Glutamatergic neuron (in vitro differentiated cells): Measurements from ENCODE around the gene RAE1. TPM values are rescaled to one million over a fixed set of nuclear protein-coding genes. Genes with fewer than 3 reads are reported as not detected.

Source experiments
- DNase-seq: peaks from one replicate; pipeline ENCODE4 v3.0.0; 2022
- H3K27ac Mint-ChIP-seq: one replicate; pipeline ENCODE4 v1.8.0; 2020; ENCODE audit warnings: mild to moderate bottlenecking, mixed read lengths, inconsistent platforms; ENCODE audit not compliant: unreplicated experiment
- H3K27me3 Mint-ChIP-seq: one replicate; pipeline ENCODE4 v1.8.0; 2020; ENCODE audit warnings: mild to moderate bottlenecking, moderate library complexity, mixed read lengths, inconsistent platforms; ENCODE audit not compliant: unreplicated experiment
- H3K36me3 Mint-ChIP-seq: one replicate; pipeline ENCODE4 v1.8.0; 2020; ENCODE audit warnings: mild to moderate bottlenecking, mixed read lengths, inconsistent platforms; ENCODE audit not compliant: unreplicated experiment
- H3K4me1 Mint-ChIP-seq: one replicate; pipeline ENCODE4 v1.8.0; 2020; ENCODE audit warnings: mild to moderate bottlenecking, low read depth, mixed read lengths, inconsistent platforms; ENCODE audit not compliant: unreplicated experiment
- H3K4me3 Mint-ChIP-seq: one replicate; pipeline ENCODE4 v1.8.0; 2020; ENCODE audit warnings: mild to moderate bottlenecking, mixed read lengths, inconsistent platforms; ENCODE audit not compliant: unreplicated experiment
- H3K9me3 Mint-ChIP-seq: one replicate; pipeline ENCODE4 v1.8.0; 2020; ENCODE audit warnings: mild to moderate bottlenecking, moderate library complexity, mixed read lengths, inconsistent platforms; ENCODE audit not compliant: unreplicated experiment
- total RNA-seq: library from RNA; stranded (reverse); fragmentation: NEBNext Ultra II Directional; extraction: Animal tissue kit (Norgen Biotek cat#: 25700); gene quantifications from one replicate; pipeline ENCODE4 v1.2.1, GENCODE V29; 2021; ENCODE audit not compliant: unreplicated experiment
- TF ChIP-seq, protein P1 (sequence below): fragments of 200-600 bp; sonication (generic); IDR thresholded peaks from one replicate; pipeline ENCODE4 v1.5.0; 2021; ENCODE audit not compliant: partially characterized antibody, unreplicated experiment

The RAE1 gene
- total RNA-seq, 1 donor from 2014 or later, result 28.3 TPM

DNA sequence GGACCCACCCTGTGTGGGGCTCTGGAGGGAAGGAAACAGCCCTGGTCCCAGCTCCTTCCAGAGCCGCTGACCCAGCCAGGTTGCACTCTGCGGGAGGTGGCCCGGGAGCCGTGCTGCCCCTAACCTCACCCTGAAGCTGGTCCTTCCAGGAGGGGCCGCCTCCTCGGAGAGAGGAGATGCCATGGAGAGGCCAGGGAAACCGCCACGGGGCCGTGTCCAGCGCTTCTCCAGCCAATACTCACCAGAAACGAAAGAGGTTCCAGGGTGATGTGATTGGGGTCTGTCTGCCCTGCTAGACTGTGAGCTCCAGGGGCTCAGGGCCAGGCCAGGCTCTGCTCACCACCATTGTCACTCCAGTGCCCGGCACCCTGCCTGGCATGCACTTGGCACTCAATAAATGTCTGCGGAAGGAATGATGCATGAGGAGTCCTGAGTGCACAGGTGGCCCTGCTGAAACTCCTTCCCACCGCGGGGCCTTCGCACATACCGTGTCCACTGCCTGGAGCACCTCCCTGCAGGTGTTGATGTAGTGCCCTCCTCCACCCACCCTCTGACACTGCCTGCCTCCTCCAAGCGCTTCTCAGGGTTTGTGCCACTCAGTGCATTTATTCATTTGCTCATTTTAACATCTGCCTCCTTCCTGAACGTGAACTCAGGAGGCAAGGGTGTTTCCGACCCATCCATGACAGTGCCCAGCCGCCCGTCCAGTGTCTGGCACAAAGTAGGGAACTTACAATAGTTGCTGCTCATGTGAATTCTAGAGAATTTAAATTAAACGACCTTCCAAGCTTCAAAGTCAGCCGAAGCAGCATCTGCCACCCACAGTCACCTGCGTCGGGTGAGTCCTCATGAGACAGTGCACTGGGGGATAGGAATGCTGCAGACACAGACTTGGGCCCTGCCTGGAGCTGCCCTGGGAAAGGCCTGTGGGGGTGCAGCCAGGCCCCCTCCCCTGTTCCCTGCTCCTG lies 70.5 kb downstream of the RAE1 start:
- no peak overlapping the region for H3K27ac Mint-ChIP-seq
- DNase-seq, result no peak
- H3K9me3 Mint-ChIP-seq, result peaks cover 5% of the 10 kb centered on the region
- peaks cover 5% of the 10 kb centered on the region for H3K27me3 Mint-ChIP-seq
- TF ChIP-seq, protein P1, sequence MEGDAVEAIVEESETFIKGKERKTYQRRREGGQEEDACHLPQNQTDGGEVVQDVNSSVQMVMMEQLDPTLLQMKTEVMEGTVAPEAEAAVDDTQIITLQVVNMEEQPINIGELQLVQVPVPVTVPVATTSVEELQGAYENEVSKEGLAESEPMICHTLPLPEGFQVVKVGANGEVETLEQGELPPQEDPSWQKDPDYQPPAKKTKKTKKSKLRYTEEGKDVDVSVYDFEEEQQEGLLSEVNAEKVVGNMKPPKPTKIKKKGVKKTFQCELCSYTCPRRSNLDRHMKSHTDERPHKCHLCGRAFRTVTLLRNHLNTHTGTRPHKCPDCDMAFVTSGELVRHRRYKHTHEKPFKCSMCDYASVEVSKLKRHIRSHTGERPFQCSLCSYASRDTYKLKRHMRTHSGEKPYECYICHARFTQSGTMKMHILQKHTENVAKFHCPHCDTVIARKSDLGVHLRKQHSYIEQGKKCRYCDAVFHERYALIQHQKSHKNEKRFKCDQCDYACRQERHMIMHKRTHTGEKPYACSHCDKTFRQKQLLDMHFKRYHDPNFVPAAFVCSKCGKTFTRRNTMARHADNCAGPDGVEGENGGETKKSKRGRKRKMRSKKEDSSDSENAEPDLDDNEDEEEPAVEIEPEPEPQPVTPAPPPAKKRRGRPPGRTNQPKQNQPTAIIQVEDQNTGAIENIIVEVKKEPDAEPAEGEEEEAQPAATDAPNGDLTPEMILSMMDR, result no peak
- H3K4me1 Mint-ChIP-seq, result peaks cover 9% of the 10 kb centered on the region
- H3K4me3 Mint-ChIP-seq, result no peak overlapping the region
- H3K36me3 Mint-ChIP-seq, result no peaks in the 10 kb centered on the region

DNA sequence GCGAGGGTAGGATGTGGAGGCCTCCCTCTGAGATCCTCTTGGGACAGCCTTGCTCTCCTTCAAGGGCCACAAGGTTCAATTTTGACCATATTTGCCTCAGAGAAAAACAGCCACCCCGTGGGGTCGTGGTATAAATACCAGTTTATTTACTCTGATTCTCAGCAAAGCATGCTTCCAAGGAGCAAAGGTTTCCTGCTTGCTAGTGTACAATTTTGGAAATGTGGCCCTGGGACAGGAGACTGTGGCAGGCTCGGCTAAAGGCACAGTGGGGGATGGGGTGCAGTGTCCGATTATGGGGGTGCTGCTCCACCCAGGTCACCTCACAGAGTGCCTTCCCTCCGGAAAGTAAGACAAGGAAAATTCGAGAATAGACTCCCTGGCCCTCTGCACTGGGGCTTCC lies 71.2 kb downstream of the RAE1 start:
- TF ChIP-seq, protein P1, result no peak
- no peak for DNase-seq
- H3K4me3 Mint-ChIP-seq, result no peak overlapping the region
- no peak overlapping the region for H3K27ac Mint-ChIP-seq
- H3K36me3 Mint-ChIP-seq, result no peaks in the 10 kb centered on the region
- peaks cover 3% of the 10 kb centered on the region for H3K27me3 Mint-ChIP-seq
- H3K9me3 Mint-ChIP-seq, result peaks cover 7% of the 10 kb centered on the region
- H3K4me1 Mint-ChIP-seq, result peaks cover 9% of the 10 kb centered on the region

DNA sequence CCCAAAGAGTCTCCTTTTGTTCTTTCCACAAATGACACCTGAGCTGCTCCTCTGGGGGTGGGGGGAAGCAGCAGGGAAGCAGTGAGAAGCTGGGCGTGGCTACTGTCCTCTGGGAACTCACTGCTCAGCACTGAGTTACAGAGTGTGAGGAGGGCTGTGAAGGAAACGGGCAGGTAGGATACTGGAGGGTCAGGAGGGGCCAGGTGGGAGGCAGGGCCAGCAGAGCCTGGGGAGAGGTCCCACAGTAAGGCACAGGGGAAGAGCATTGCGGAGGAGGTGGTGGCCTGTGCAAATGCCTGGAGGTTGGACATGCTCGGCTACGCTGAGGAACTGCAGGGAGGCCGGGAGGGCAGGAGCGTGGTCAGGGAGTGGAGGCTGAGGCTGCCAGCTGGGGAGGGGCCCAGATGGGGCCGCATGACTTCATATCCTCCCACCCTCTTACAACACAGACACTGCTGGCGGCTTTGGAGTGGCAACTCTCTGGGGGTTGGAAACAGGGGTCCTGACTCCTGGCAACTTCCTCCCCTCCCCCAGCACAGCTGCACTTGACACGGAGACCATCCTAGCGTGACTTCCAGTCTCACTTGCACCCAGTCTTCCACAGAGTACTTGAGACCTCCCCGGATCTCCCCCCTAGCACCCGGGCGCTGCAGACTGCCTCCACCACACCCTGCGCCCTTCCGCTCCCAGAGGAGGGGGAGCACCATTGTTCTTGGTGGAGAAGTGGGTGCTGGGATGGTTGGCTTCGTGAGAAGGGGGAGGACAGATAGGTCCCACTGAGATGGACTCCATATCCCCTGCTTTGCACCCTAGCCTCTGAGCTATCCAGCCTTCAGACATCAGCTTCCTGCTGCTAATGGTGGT lies 74.3 kb downstream of the RAE1 start:
- no peak for DNase-seq
- Mint-ChIP-seq H3K4me3 (no peak overlapping the region), H3K4me1 (peaks cover 9% of the 10 kb centered on the region), H3K27me3 (peaks cover 6% of the 10 kb centered on the region), H3K36me3 (peaks cover 5% of the 10 kb centered on the region), H3K27ac (peak overlapping the region; percentile 43), H3K9me3 (peaks cover 8% of the 10 kb centered on the region)
- TF ChIP-seq, protein P1, result no peak

DNA sequence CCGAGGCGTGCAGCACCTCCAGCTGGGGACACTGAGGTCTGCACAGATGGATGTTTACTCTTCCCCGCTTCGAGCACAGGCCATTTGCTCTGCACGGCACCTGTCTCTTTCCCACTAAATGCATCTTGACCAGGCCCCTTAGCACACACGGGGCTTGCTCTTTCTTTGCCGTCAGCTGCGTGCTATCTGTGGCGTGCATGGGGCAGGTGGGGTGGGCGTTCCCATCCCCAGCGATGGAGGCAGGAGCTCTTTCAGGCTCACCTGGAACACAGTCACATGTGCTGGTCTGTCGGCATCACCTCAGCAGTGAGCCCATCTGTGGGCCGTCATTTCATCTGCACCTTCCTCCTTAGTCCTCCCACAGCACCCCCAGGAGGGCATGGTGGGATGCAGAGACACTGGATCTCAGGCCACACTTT lies 75.2 kb downstream of the RAE1 start:
- TF ChIP-seq, protein P1, result no peak
- H3K27me3 Mint-ChIP-seq, result peaks cover 6% of the 10 kb centered on the region

More for the DNA sequence above, 75.2 kb downstream of the RAE1 start:
- H3K4me1 Mint-ChIP-seq, result peaks cover 9% of the 10 kb centered on the region
- DNase-seq, result no peak
- no peak overlapping the region for H3K4me3 Mint-ChIP-seq
- peaks cover 8% of the 10 kb centered on the region for H3K9me3 Mint-ChIP-seq
- H3K36me3 Mint-ChIP-seq, result peaks cover 5% of the 10 kb centered on the region
- H3K27ac Mint-ChIP-seq, result no peak overlapping the region
